Trophoblast cell (in vitro differentiated cells and primary cell): ENCODE data around the gene IMMP2L.

ENCODE experiments used
- DNase-seq, 2 donors: peaks; one replicate each; pipeline ENCODE4 v3.0.0-alpha.2; 2016
- H2AFZ ChIP-seq: 2 replicates; pipeline ENCODE4 v1.6.1; 2013; ENCODE audit warnings: low read length, moderate library complexity, mild to moderate bottlenecking; ENCODE audit not compliant: insufficient read depth, poor library complexity
- H2AK5ac ChIP-seq: 2 replicates; pipeline ENCODE4 v1.6.1; 2013; ENCODE audit warnings: mild to moderate bottlenecking, low read length
- H2BK120ac ChIP-seq: 2 replicates; pipeline ENCODE4 v1.6.1; 2013; ENCODE audit warnings: low read length, mild to moderate bottlenecking, moderate library complexity; ENCODE audit not compliant: insufficient read depth, poor library complexity
- H2BK12ac ChIP-seq: 2 replicates; pipeline ENCODE4 v1.6.1; 2013; ENCODE audit warnings: mild to moderate bottlenecking, low read length, moderate library complexity
- H2BK5ac ChIP-seq: 2 replicates; pipeline ENCODE4 v1.6.1; 2013; ENCODE audit warnings: low read length, low read depth, moderate library complexity, mild to moderate bottlenecking; ENCODE audit not compliant: poor library complexity
- H3K14ac ChIP-seq: 2 replicates; pipeline ENCODE4 v1.6.1; 2013; ENCODE audit warnings: mild to moderate bottlenecking, low read length
- H3K18ac ChIP-seq: 2 replicates; pipeline ENCODE4 v1.6.1; 2013; ENCODE audit warnings: mild to moderate bottlenecking, low read length
- H3K23ac ChIP-seq: 2 replicates; pipeline ENCODE4 v1.6.1; 2013; ENCODE audit warnings: low read length
- H3K27ac ChIP-seq: 2 replicates; pipeline ENCODE4 v1.5.1; 2013; ENCODE audit warnings: low read depth, mild to moderate bottlenecking, inconsistent platforms, low read length, moderate library complexity
- H3K27me3 ChIP-seq: 2 replicates; pipeline ENCODE4 v1.6.1; 2013; ENCODE audit warnings: inconsistent platforms, mild to moderate bottlenecking, low read length, moderate library complexity; ENCODE audit not compliant: insufficient read depth
- H3K36me3 ChIP-seq, 2 experiments: 1 replicate in 1 of 2; 2 replicates in 1 of 2; pipeline ENCODE4 v1.6.1; 2013; ENCODE audit warnings: low read length in 2 of 2, mild to moderate bottlenecking in 2 of 2, moderate library complexity in 1 of 2; ENCODE audit not compliant: insufficient read depth in 2 of 2, control insufficient read depth in 1 of 2
- H3K4ac ChIP-seq: 2 replicates; pipeline ENCODE4 v1.6.1; 2013; ENCODE audit warnings: low read depth, mild to moderate bottlenecking, low read length, moderate library complexity
- H3K4me1 ChIP-seq, 2 experiments: 1 replicate in 1 of 2; 2 replicates in 1 of 2; pipeline ENCODE4 v1.6.1; 2013; ENCODE audit warnings: low read length in 2 of 2, mild to moderate bottlenecking in 2 of 2, moderate library complexity in 1 of 2; ENCODE audit not compliant: insufficient read depth in 2 of 2, control insufficient read depth in 1 of 2
- H3K4me2 ChIP-seq: 2 replicates; pipeline ENCODE4 v1.6.1; 2013; ENCODE audit warnings: inconsistent platforms, mild to moderate bottlenecking, low read length, moderate library complexity
- H3K4me3 ChIP-seq: 2 replicates; pipeline ENCODE4 v1.5.1; 2013; ENCODE audit warnings: mild to moderate bottlenecking, low read depth, low read length, inconsistent platforms
- H3K79me1 ChIP-seq: one replicate; pipeline ENCODE4 v1.6.1; 2013; ENCODE audit warnings: low read length
- H3K79me2 ChIP-seq: 2 replicates; pipeline ENCODE4 v1.6.1; 2013; ENCODE audit warnings: low read length, mild to moderate bottlenecking; ENCODE audit not compliant: control insufficient read depth, insufficient read depth, poor library complexity
- H3K9ac ChIP-seq: 2 replicates; pipeline ENCODE4 v1.6.1; 2013; ENCODE audit warnings: mild to moderate bottlenecking, low read length
- H3K9me3 ChIP-seq: 2 replicates; pipeline ENCODE4 v1.6.1; 2013; ENCODE audit warnings: low read depth, mild to moderate bottlenecking, control low read depth, inconsistent platforms, low read length; ENCODE audit not compliant: insufficient read depth
- H4K12ac ChIP-seq: 2 replicates; pipeline ENCODE4 v1.6.1; 2013; ENCODE audit warnings: low read depth, mild to moderate bottlenecking, low read length, moderate library complexity
- H4K8ac ChIP-seq: 2 replicates; pipeline ENCODE4 v1.6.1; 2013; ENCODE audit warnings: low read depth, mild to moderate bottlenecking, low read length, moderate library complexity
- H4K91ac ChIP-seq: one replicate; pipeline ENCODE4 v1.6.1; 2013; ENCODE audit warnings: low read depth, mild to moderate bottlenecking, low read length, moderate library complexity
- WGBS: extraction: QIAGEN DNeasy Blood & Tissue Kit; methylation state at CpG from one replicate; pipeline ENCODE4 v1.1.7; 2013; ENCODE audit warnings: missing lambda C conversion rate; ENCODE audit not compliant: insufficient read length, insufficient coverage; ENCODE audit errors: extremely low coverage; 5-methylcytosine and 5-hydroxymethylcytosine counted together

Gene IMMP2L

DNA sequence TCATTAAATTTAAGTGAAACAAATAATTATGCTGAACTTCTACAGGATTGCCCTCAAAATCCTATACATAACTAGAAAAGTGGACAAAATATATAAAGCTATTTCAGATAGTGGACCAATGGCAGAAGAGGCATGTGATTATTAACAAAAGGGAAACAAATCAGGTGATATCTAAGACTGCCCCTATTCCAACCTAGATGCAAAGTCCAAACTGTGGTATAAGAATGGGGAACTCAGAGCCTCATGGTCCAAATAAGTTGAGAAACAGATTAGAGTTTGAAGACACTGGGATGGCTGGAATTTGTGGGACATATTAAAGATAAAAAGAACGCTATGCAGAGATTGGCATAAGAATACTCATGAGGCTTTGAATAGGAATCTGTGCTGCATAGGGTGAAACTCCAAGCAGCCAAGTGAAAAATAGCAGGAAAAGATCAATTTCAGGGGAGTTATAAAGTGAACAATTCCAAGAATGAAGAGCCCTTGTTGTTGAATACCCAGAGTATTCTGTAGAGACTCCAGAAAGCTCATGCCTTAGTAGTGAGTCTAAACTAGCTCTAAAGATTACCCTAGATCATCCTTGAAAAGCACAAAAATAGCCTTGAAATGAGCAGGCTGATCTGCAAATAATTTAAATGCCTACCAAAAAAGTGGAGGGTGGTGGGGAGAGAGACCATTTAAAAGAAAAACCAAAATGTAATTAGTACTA lies 152.4 kb downstream of the IMMP2L start:
- H3K9ac ChIP-seq: no peak overlapping the region
- H3K79me1 ChIP-seq: no peaks in the 10 kb centered on the region
- H2BK5ac ChIP-seq: no peak overlapping the region
- H4K8ac ChIP-seq: no peak overlapping the region
- no peaks in the 10 kb centered on the region for H3K36me3 ChIP-seq
- H3K9me3 ChIP-seq: no peaks in the 10 kb centered on the region
- no peaks in the 10 kb centered on the region for H3K79me2 ChIP-seq
- no peak overlapping the region for H3K14ac ChIP-seq
- no peak overlapping the region for H3K4me3 ChIP-seq
- H2BK120ac ChIP-seq: no peak overlapping the region
- no peak overlapping the region for H4K12ac ChIP-seq
- H3K4me2 ChIP-seq: no peak overlapping the region
- peak in 1 of 2 donors; percentile 42 for DNase-seq
- H3K27me3 ChIP-seq: no peaks in the 10 kb centered on the region
- no peak overlapping the region for H4K91ac ChIP-seq
- no peak overlapping the region for H2AFZ ChIP-seq
- no peak overlapping the region for H3K23ac ChIP-seq
- WGBS: no CpG with 5 or more reads among the region's 1 CpG
- no peak overlapping the region for H3K18ac ChIP-seq
- peaks cover 0 to 2% of the 10 kb centered on the region in 2 experiments for H3K4me1 ChIP-seq
- H3K27ac ChIP-seq: no peak overlapping the region
- H2AK5ac ChIP-seq: no peak overlapping the region
- H2BK12ac ChIP-seq: no peak overlapping the region
- no peak overlapping the region for H3K4ac ChIP-seq

DNA sequence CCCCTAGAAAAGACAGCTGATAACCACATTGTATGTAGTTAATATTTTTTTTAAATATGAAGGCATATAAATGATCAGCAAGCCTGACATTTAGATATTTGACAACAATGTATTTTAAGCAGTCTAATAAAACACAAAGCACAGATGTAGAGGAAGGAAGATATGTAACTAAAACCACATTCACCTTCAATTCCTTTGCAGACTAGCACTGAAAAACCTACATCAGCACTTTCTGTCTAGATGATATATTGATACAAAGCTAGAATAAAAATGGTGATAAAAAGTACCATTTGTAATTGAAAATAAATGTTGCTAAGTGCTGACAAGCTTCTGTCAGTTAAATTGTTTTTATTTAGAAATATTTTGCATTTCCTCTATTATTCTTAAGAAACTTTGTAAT lies 153.6 kb downstream of the IMMP2L start:
- H3K4me1 ChIP-seq: peaks cover 0 to 2% of the 10 kb centered on the region in 2 experiments
- no peaks in the 10 kb centered on the region for H3K27me3 ChIP-seq
- H3K4me2 ChIP-seq: no peak overlapping the region
- no peak overlapping the region for H2AFZ ChIP-seq
- H3K79me1 ChIP-seq: no peaks in the 10 kb centered on the region
- no peak overlapping the region for H3K9ac ChIP-seq
- H3K23ac ChIP-seq: no peak overlapping the region
- no peak overlapping the region for H3K4ac ChIP-seq
- no peak overlapping the region for H3K18ac ChIP-seq
- no peak overlapping the region for H3K4me3 ChIP-seq
- H4K8ac ChIP-seq: no peak overlapping the region
- H2BK12ac ChIP-seq: no peak overlapping the region
- no peak overlapping the region for H3K27ac ChIP-seq
- no peaks in the 10 kb centered on the region for H3K79me2 ChIP-seq
- H3K36me3 ChIP-seq: no peaks in the 10 kb centered on the region
- H3K9me3 ChIP-seq: no peaks in the 10 kb centered on the region
- H2BK120ac ChIP-seq: no peak overlapping the region
- no peak overlapping the region for H4K12ac ChIP-seq
- H2AK5ac ChIP-seq: no peak overlapping the region
- H2BK5ac ChIP-seq: no peak overlapping the region
- no peak for DNase-seq
- H4K91ac ChIP-seq: no peak overlapping the region
- H3K14ac ChIP-seq: no peak overlapping the region

GRCh38 chr7:111407258-111407657 lies 155.0 kb downstream of the IMMP2L start:
- H4K12ac ChIP-seq: no peak overlapping the region
- no peak overlapping the region for H3K9ac ChIP-seq
- H3K4ac ChIP-seq: no peak overlapping the region
- WGBS: no CpG with 5 or more reads among the region's 1 CpG
- H3K4me2 ChIP-seq: no peak overlapping the region
- no peak overlapping the region for H2AFZ ChIP-seq
- DNase-seq: no peak
- H2BK120ac ChIP-seq: no peak overlapping the region
- H3K9me3 ChIP-seq: no peaks in the 10 kb centered on the region
- no peak overlapping the region for H4K91ac ChIP-seq
- no peak overlapping the region for H3K4me3 ChIP-seq
- H3K79me2 ChIP-seq: no peaks in the 10 kb centered on the region
- no peak overlapping the region for H2AK5ac ChIP-seq
- H2BK12ac ChIP-seq: no peak overlapping the region
- H3K23ac ChIP-seq: no peak overlapping the region
- H3K4me1 ChIP-seq: peaks cover 0 to 2% of the 10 kb centered on the region in 2 experiments
- no peaks in the 10 kb centered on the region for H3K79me1 ChIP-seq
- no peak overlapping the region for H3K27ac ChIP-seq
- H4K8ac ChIP-seq: no peak overlapping the region
- H3K36me3 ChIP-seq: no peaks in the 10 kb centered on the region
- no peak overlapping the region for H3K18ac ChIP-seq
- H3K14ac ChIP-seq: no peak overlapping the region
- no peak overlapping the region for H2BK5ac ChIP-seq
- no peaks in the 10 kb centered on the region for H3K27me3 ChIP-seq

- Histone ChIP-seq H2BK120ac (no peak overlapping the region), H3K14ac (no peak overlapping the region), H3K36me3 (no peaks in the 10 kb centered on the region), H3K4me3 (no peak overlapping the region), H3K27ac (no peak overlapping the region), H2BK12ac (no peak overlapping the region), H4K8ac (no peak overlapping the region), H3K79me1 (no peaks in the 10 kb centered on the region), H3K23ac (no peak overlapping the region), H2AK5ac (no peak overlapping the region), H4K91ac (no peak overlapping the region), H2AFZ (no peak overlapping the region), H3K4ac (no peak overlapping the region), H3K27me3 (no peaks in the 10 kb centered on the region), H4K12ac (no peak overlapping the region), H2BK5ac (no peak overlapping the region), H3K9me3 (no peaks in the 10 kb centered on the region), H3K79me2 (no peaks in the 10 kb centered on the region), H3K4me1 (peaks cover 0 to 2% of the 10 kb centered on the region in 2 experiments), H3K18ac (no peak overlapping the region), H3K9ac (no peak overlapping the region), H3K4me2 (no peak overlapping the region)
- no peak for DNase-seq
- no CpG with 5 or more reads among the region's 1 CpG for WGBS
These were observed 156.7 kb downstream of the IMMP2L start for GRCh38 chr7:111405621-111406020.
